Spleen (tissue), 7 donors: Measurements from ENCODE around the gene NUP58.

Experiments used
- CTCF ChIP-seq, 11 experiments: fragments of 200-600 bp in 7 of 11; fragments of 450-650 bp in 4 of 11; sonication (generic) in 4 of 11; IDR thresholded peaks in 8 of 11; conservative IDR thresholded peaks in 3 of 11; 1 replicate in 7 of 11; 2 replicates in 4 of 11; pipeline versions ENCODE4 v1.4.0 to v1.8.0; 2016 to 2021; ENCODE audit warnings: antibody characterized with exemption in 11 of 11, inconsistent platforms in 4 of 11, mild to moderate bottlenecking in 1 of 11
- POLR2A ChIP-seq, 3 donors: fragments of 450-650 bp; IDR thresholded peaks; one replicate each; pipeline ENCODE4 v1.5.1; 2017; ENCODE audit warnings: antibody characterized with exemption in 3 of 3, mild to moderate bottlenecking in 1 of 3
- POLR2AphosphoS5 ChIP-seq, 3 donors: sonication (generic); formaldehyde crosslinking; IDR thresholded peaks; one replicate each; pipeline ENCODE4 v1.5.1; 2017; ENCODE audit warnings: antibody characterized with exemption in 3 of 3
- donor health status: DM: no; HTN: no; CAD: no; lungs with moderate emphysema.
- donor health status: DM: no; HTN: no; CAD: no.
- donor health status: DM: no; HTN: no; CAD: no.

- TF ChIP-seq CTCF (IDR thresholded peaks at IDR 0.05 in 8 of 11, conservative IDR thresholded peaks at IDR 0.05 in 3 of 11) (no peak), POLR2A (IDR thresholded peaks at IDR 0.05) (no peak), POLR2AphosphoS5 (IDR thresholded peaks at IDR 0.05) (no peak)
These were observed 83.5 kb downstream of the NUP58 start for GRCh38 chr13:25384758-25385410.
